Measurements from ENCODE around the gene PCDHA12. TPM values are rescaled to one million over a fixed set of nuclear protein-coding genes. Genes with fewer than 3 reads are reported as not detected.

Gene PCDHA12
- total and polyA plus RNA-seq, 2 donors (not counting 3 experiments of a cell fraction or from before 2014, with no cell fraction given): 0.03 TPM; not detected in 1

DNA sequence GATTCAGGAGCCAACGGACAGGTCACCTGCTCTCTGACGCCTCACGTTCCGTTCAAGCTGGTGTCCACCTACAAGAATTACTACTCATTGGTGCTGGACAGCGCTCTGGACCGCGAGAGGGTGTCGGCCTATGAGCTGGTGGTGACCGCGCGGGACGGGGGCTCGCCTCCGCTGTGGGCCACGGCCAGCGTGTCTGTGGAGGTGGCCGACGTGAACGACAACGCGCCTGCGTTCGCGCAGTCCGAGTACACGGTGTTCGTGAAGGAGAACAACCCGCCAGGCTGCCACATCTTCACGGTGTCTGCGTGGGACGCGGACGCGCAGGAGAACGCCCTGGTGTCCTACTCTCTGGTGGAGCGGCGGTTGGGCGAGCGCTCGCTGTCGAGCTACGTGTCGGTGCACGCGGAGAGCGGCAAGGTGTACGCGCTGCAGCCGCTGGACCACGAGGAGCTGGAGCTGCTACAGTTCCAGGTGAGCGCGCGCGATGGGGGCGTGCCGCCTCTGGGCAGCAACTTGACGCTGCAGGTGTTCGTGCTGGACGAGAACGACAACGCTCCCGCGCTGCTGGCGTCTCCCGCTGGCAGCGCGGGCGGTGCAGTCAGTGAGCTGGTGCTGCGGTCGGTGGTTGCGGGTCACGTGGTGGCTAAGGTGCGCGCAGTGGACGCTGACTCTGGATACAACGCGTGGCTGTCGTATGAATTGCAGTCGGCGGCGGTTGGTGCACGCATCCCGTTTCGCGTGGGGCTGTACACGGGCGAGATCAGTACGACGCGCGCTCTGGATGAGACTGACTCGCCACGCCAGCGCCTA is 17.7 kb upstream of the PCDHA12 start:
- no TSS peak for BruUV-seq (replicated peaks)
- dilution Hi-C loops (cut with MboI; ENCODE audit: extremely low pct_ligation_motif_present, low sequenced_read_pairs) (no loop called here), intact Hi-C loops (cut with micrococcal nuclease) (no loop called here)
- Histone ChIP-seq H3K4me3 (replicated peaks in 1 of 3; ENCODE audit: insufficient read depth in 1 of 3, low read depth in 1 of 3, low read length in 3 of 3) (no peak overlapping the region), H3K27me3 (ENCODE audit: control insufficient read depth in 2 of 2, insufficient read depth in 2 of 2, low read length in 2 of 2) (no peaks in the 10 kb centered on the region), H3K36me3 (ENCODE audit: control insufficient read depth in 2 of 2, extremely low read depth in 1 of 2, insufficient read depth in 2 of 2, low read length in 2 of 2) (no peaks in the 10 kb centered on the region), H2AFZ (ENCODE audit: low read depth, low read length) (no peak overlapping the region), H3K9ac (replicated peaks; ENCODE audit: extremely low read depth, insufficient read depth, low read length) (no peak overlapping the region), H3K9me1 (replicated peaks; ENCODE audit: control insufficient read depth, extremely low read depth, insufficient read depth, low read length) (no peaks in the 10 kb centered on the region), H3K4me2 (ENCODE audit: insufficient read depth, low read length) (no peak overlapping the region), H4K20me1 (replicated peaks; ENCODE audit: control insufficient read depth, extremely low read depth, insufficient read depth, low read length) (no peaks in the 10 kb centered on the region), H3K9me3 (replicated peaks; ENCODE audit: control insufficient read depth, insufficient read depth, low read length) (no peaks in the 10 kb centered on the region), H3K4me1 (ENCODE audit: control insufficient read depth, extremely low read depth, insufficient read depth, low read length) (no peaks in the 10 kb centered on the region), H3K27ac (ENCODE audit: insufficient read depth, low read depth, low read length) (no peak overlapping the region), H3K79me2 (ENCODE audit: control insufficient read depth, insufficient read depth, low read length) (no peaks in the 10 kb centered on the region)
- DNase-seq (ENCODE audit: low read depth, low spot score) (no peak), FAIRE-seq (no peak)
- CTCF ChIA-PET: interaction anchor here (1.7 kb wide), 1 partner anchor 12 kb away, joined by 5 read pairs; no protein-coding TSS in a partner anchor
- POLR2A ChIA-PET: no interaction called here
- TF ChIP-seq, protein P1, sequence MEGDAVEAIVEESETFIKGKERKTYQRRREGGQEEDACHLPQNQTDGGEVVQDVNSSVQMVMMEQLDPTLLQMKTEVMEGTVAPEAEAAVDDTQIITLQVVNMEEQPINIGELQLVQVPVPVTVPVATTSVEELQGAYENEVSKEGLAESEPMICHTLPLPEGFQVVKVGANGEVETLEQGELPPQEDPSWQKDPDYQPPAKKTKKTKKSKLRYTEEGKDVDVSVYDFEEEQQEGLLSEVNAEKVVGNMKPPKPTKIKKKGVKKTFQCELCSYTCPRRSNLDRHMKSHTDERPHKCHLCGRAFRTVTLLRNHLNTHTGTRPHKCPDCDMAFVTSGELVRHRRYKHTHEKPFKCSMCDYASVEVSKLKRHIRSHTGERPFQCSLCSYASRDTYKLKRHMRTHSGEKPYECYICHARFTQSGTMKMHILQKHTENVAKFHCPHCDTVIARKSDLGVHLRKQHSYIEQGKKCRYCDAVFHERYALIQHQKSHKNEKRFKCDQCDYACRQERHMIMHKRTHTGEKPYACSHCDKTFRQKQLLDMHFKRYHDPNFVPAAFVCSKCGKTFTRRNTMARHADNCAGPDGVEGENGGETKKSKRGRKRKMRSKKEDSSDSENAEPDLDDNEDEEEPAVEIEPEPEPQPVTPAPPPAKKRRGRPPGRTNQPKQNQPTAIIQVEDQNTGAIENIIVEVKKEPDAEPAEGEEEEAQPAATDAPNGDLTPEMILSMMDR (IDR thresholded peaks at IDR 0.05; ENCODE audit: extremely low read depth in 1 of 2, insufficient read depth in 1 of 2, low read depth in 1 of 2, low read length in 2 of 2): no peak
- no peak for TF ChIP-seq POLR2AphosphoS5 (IDR thresholded peaks at IDR 0.05; ENCODE audit: insufficient read depth, low read depth, low read length)
- no peak for TF ChIP-seq MYC (IDR thresholded peaks at IDR 0.05; ENCODE audit: low read depth, low read length)
- TF ChIP-seq JUN (IDR thresholded peaks at IDR 0.05; ENCODE audit: borderline replicate concordance, insufficient read depth, insufficient read length, low read depth): no peak
- no peak for TF ChIP-seq GATA2 (IDR thresholded peaks at IDR 0.05; ENCODE audit: insufficient read depth, insufficient read length, low read depth, low read length)
- TF ChIP-seq, protein P2, sequence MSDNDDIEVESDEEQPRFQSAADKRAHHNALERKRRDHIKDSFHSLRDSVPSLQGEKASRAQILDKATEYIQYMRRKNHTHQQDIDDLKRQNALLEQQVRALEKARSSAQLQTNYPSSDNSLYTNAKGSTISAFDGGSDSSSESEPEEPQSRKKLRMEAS (IDR thresholded peaks at IDR 0.05; ENCODE audit: insufficient read depth, insufficient read length): no peak
- no peak for TF ChIP-seq POLR2A (IDR thresholded peaks at IDR 0.05; ENCODE audit: low read depth, low read length)
- TF ChIP-seq EZH2 (IDR thresholded peaks at IDR 0.05; ENCODE audit: borderline replicate concordance, low read depth, low read length, severe bottlenecking): no peak
- no peak for TF ChIP-seq FOS (IDR thresholded peaks at IDR 0.05; ENCODE audit: borderline replicate concordance, insufficient read depth, low read length)
